Measurements from ENCODE around the gene FGF3. TPM values are rescaled to one million over a fixed set of nuclear protein-coding genes. Genes with fewer than 3 reads are reported as not detected.

FGF3 gene
- polyA plus RNA-seq, 1 experiment = not detected

DNA sequence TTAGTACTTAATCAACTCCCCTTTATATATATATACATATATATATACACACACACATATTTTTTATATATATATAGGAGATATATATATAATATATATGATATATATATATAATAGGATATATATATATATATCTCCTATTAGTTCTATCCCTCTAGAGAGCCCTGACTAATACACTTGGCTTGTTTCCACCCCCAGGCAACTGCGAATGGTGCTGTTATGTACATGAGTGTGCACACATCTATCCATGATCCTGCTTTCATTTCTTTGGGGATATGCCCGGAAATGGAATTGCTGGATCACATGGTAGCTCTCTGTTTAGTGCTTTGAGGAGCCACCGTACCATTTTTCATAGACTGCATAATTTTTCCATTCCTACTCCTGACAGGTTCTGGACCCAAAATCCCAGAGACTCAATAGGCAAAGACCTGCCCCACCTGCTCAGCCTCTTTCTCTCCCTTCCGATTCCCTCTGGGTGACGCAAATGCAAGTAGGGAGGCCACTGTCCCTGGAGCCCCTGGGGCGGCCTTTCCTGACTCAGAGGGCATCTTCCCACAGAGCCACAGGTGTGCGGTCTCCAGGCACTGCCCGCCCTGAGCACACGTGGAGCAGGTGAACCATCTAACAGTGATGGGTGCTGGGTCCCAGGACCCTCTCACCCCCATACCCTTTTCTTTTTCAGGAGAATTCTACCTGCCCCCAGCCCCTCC is 12.0 kb downstream of the FGF3 start:
- H3K27me3 ChIP-seq (ENCODE audit: control insufficient read depth, insufficient read depth, low read length) = peaks cover 20% of the 10 kb centered on the region
- no peaks in the 10 kb centered on the region; the same call in 1 of the 2 replicates for H3K9me3 ChIP-seq (ENCODE audit: control insufficient read depth, insufficient read depth, low read length)
- ChIA-PET POLR2A (no interaction called here), CTCF (no interaction called here)
- H3K27ac ChIP-seq (ENCODE audit: low read depth, low read length) = no peak overlapping the region
- H3K4me3 ChIP-seq (ENCODE audit: low read depth, low read length) = no peak overlapping the region
- no peak for DNase-seq (ENCODE audit: low read depth, low spot score)
- TF ChIP-seq, protein P1, sequence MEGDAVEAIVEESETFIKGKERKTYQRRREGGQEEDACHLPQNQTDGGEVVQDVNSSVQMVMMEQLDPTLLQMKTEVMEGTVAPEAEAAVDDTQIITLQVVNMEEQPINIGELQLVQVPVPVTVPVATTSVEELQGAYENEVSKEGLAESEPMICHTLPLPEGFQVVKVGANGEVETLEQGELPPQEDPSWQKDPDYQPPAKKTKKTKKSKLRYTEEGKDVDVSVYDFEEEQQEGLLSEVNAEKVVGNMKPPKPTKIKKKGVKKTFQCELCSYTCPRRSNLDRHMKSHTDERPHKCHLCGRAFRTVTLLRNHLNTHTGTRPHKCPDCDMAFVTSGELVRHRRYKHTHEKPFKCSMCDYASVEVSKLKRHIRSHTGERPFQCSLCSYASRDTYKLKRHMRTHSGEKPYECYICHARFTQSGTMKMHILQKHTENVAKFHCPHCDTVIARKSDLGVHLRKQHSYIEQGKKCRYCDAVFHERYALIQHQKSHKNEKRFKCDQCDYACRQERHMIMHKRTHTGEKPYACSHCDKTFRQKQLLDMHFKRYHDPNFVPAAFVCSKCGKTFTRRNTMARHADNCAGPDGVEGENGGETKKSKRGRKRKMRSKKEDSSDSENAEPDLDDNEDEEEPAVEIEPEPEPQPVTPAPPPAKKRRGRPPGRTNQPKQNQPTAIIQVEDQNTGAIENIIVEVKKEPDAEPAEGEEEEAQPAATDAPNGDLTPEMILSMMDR (IDR thresholded peaks at IDR 0.05; ENCODE audit: low read depth, low read length) = no peak

- no peak for DNase-seq (ENCODE audit: low read depth, low spot score)
- peaks cover 17% of the 10 kb centered on the region for H3K27me3 ChIP-seq (ENCODE audit: control insufficient read depth, insufficient read depth, low read length)
- POLR2A ChIA-PET = no interaction called here
- H3K27ac ChIP-seq (ENCODE audit: low read depth, low read length) = no peak overlapping the region
- TF ChIP-seq, protein P1 (IDR thresholded peaks at IDR 0.05; ENCODE audit: low read depth, low read length) = no peak
- H3K9me3 ChIP-seq (ENCODE audit: control insufficient read depth, insufficient read depth, low read length) = peaks cover 3% of the 10 kb centered on the region
- no peak overlapping the region for H3K4me3 ChIP-seq (ENCODE audit: low read depth, low read length)
- CTCF ChIA-PET = no interaction called here
Measured at GRCh38 chr11:69804769-69805508, 14.3 kb downstream of the FGF3 start.

- H3K4me3 ChIP-seq (ENCODE audit: low read depth, low read length) = no peak overlapping the region
- no peak for DNase-seq (ENCODE audit: low read depth, low spot score)
- CTCF ChIA-PET = interaction anchor here (0.6 kb wide), 1 partner anchor 61 kb away, joined by 3 read pairs; no protein-coding TSS in a partner anchor
- POLR2A ChIA-PET = no interaction called here
- H3K27ac ChIP-seq (ENCODE audit: low read depth, low read length) = no peak overlapping the region
- H3K9me3 ChIP-seq (ENCODE audit: control insufficient read depth, insufficient read depth, low read length) = peaks cover 4% of the 10 kb centered on the region
- TF ChIP-seq, protein P1 (IDR thresholded peaks at IDR 0.05; ENCODE audit: low read depth, low read length) = no peak
- H3K27me3 ChIP-seq (ENCODE audit: control insufficient read depth, insufficient read depth, low read length) = peaks cover 19% of the 10 kb centered on the region
Measured at GRCh38 chr11:69803604-69804218, 15.5 kb downstream of the FGF3 start.

- peaks cover 12% of the 10 kb centered on the region for H3K27me3 ChIP-seq (ENCODE audit: control insufficient read depth, insufficient read depth, low read length)
- CTCF ChIA-PET = interaction anchor here (0.6 kb wide), 1 partner anchor 61 kb away, joined by 3 read pairs; no protein-coding TSS in a partner anchor
- TF ChIP-seq, protein P1 (IDR thresholded peaks at IDR 0.05; ENCODE audit: low read depth, low read length) = no peak
Measured at GRCh38 chr11:69803022-69803421, 16.2 kb downstream of the FGF3 start.

GRCh38 chr11:69802590-69802989 is 16.6 kb downstream of the FGF3 start:
- Histone ChIP-seq H3K27ac (ENCODE audit: low read depth, low read length) (no peak overlapping the region), H3K4me3 (ENCODE audit: low read depth, low read length) (no peak overlapping the region), H3K9me3 (ENCODE audit: control insufficient read depth, insufficient read depth, low read length) (peaks cover 4% of the 10 kb centered on the region), H3K27me3 (ENCODE audit: control insufficient read depth, insufficient read depth, low read length) (peaks cover 8% of the 10 kb centered on the region)
- TF ChIP-seq, protein P1 (IDR thresholded peaks at IDR 0.05; ENCODE audit: low read depth, low read length) = no peak
- no peak for DNase-seq (ENCODE audit: low read depth, low spot score)
- POLR2A ChIA-PET = no interaction called here
- CTCF ChIA-PET = no interaction called here

More at GRCh38 chr11:69803022-69803421, 16.2 kb downstream of the FGF3 start:
- Histone ChIP-seq H3K4me3 (ENCODE audit: low read depth, low read length) (no peak overlapping the region), H3K27ac (ENCODE audit: low read depth, low read length) (no peak overlapping the region), H3K9me3 (ENCODE audit: control insufficient read depth, insufficient read depth, low read length) (peaks cover 4% of the 10 kb centered on the region)
- POLR2A ChIA-PET = no interaction called here
- DNase-seq (ENCODE audit: low read depth, low spot score) = no peak

Measured in AG04450 (cell line).